ENCODE results near the gene POU4F1.

POU4F1 gene

GRCh38 chr13:78598116-78598781 lies 5.1 kb downstream of the POU4F1 start:
- no peak for TF ChIP-seq CTCF (IDR thresholded peaks at IDR 0.05)

GRCh38 chr13:78597602-78597932 lies 5.8 kb downstream of the POU4F1 start:
- TF ChIP-seq CTCF (IDR thresholded peaks at IDR 0.05), result no peak

- TF ChIP-seq CTCF (IDR thresholded peaks at IDR 0.05), result no peak
Measured at GRCh38 chr13:78596736-78597601, 6.4 kb downstream of the POU4F1 start.

- TF ChIP-seq CTCF (IDR thresholded peaks at IDR 0.05), result no peak
Measured at GRCh38 chr13:78596399-78596735, 7.0 kb downstream of the POU4F1 start.

GRCh38 chr13:78595495-78596398 lies 7.6 kb downstream of the POU4F1 start:
- TF ChIP-seq CTCF (IDR thresholded peaks at IDR 0.05), result no peak

GRCh38 chr13:78594456-78594975 lies 8.8 kb downstream of the POU4F1 start:
- no peak for TF ChIP-seq CTCF (IDR thresholded peaks at IDR 0.05)
